GM18517 (cell line): Measurements from ENCODE around the gene QRICH1.

Source experiments
- ATAC-seq: cut with Tn5 transposase; IDR thresholded peaks from one replicate; pipeline ENCODE4 v1.9.1; 2021; ENCODE audit warnings: mild to moderate bottlenecking, moderate library complexity; ENCODE audit not compliant: unreplicated experiment

Gene QRICH1

GRCh38 chr3:49093853-49094767 is at the start of gene QRICH1:
TSS of gene QRICH1 (minus strand) at chr3:49094071. CDS start at chr3:49077017, 17,054 bp downstream.
- ATAC-seq = peak; percentile 77

DNA sequence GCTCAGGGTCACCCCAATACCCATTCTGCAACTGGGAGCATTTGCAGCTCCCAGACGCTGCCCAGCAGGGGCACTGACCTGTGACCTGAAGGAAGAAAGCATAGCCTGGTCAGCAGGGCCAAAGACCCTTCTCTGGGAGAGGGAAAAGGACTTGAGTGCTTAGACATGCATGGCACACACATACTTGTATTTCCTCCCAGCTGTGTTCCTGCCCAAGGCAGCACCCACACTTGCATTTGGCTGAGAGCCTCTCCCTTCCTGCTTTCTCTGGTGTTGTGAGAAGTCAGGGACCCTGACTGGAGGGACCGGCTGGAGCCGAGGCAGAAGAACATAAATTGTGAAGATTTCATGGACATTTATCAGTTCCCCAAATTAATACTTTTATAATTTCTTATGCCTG is 46.2 kb upstream of the QRICH1 start:
- ATAC-seq = no peak

GRCh38 chr3:49135499-49135898 is 41.6 kb upstream of the QRICH1 start:
- no peak for ATAC-seq

DNA sequence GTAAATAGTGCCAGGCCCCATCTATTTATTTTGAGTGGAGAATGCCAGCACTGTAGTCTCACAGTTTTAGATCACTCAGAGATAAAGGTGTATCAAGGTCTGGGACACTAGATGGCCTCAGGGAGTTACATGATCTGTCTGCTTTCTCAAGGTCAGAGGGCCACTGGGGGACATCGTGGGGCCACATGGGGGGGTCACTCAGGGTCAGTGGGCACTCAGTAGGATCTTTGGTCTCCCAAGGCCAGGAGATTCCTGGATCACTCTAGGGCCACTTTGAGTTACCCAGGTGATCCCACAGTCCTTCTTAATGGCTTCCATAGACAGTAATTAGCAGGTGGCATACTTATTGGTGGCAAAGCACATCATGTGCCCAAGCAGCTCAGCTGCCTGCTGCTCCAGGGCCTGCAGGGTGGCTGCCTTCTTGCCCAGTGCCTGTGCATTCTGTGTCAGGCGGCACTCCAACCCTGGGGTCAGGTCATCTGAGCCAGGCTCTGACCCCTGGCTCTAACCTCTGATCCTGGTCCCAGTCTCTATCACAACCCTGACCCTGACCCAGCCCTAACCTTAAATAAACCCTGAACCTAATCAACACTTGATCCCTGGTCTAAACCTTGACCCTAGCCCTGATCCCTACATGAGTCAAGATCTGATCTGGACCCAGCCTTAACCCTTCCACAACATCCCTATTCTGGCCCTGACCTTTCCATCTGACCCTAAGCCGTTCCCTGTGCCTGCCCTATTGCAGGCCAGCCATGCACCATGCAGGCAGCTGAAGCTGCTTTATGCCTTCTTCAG is 40.8 kb upstream of the QRICH1 start:
- no peak for ATAC-seq

- ATAC-seq = no peak
Measured at GRCh38 chr3:49133226-49133951, 39.5 kb upstream of the QRICH1 start.

DNA sequence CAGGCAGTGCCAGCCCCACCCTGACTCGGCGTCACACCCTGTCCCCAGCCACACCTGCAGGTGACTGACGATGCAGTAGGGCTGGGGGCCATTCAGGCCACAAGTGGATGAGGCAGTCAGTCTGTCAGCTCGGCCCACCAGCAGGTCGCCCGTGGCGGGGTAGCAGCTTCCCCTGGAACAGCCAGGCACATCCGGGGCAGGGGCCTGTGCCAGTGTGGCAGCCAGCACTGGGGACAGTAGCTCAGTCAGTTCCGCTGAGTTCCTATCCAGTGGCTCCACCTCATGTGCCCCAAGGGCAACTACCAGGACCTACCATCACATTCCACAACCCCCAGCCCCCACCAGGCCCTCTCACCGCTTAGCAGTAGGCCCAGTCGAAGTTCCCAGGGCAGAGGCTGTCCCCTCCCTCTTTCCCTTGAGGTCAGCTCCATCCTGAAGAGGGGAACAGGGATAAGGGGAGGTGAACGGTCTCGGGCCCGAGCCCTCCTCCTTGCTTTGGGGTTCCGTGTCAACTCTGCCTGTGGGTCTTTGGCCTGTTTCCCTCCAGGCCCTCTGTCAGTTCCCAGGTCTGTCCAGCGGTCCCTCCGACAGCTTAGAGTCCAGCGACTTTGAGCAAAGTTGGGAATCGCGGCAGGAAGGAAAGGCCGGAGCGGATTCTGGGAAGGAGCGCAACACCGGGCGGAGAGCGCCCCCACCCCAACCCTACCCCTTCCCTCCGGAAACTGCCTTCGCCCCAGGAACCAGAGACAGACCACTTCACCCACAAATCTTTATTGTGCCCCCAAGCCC is 38.8 kb upstream of the QRICH1 start, which contains the start of gene LAMB2:
Gene LAMB2, minus strand, starts transcription at position 614 of the 789 bp plus-strand sequence. Its CDS starts 183 bp downstream, at position 431.
- ATAC-seq = no peak

- no peak for ATAC-seq
Measured at GRCh38 chr3:49132073-49132436, 38.2 kb upstream of the QRICH1 start.

- no peak for ATAC-seq
Measured at GRCh38 chr3:49131576-49131975, 37.7 kb upstream of the QRICH1 start.

GRCh38 chr3:49131040-49131439 is 37.2 kb upstream of the QRICH1 start:
- no peak for ATAC-seq

- no peak for ATAC-seq
Measured at GRCh38 chr3:49124991-49125670, 31.3 kb upstream of the QRICH1 start.

DNA sequence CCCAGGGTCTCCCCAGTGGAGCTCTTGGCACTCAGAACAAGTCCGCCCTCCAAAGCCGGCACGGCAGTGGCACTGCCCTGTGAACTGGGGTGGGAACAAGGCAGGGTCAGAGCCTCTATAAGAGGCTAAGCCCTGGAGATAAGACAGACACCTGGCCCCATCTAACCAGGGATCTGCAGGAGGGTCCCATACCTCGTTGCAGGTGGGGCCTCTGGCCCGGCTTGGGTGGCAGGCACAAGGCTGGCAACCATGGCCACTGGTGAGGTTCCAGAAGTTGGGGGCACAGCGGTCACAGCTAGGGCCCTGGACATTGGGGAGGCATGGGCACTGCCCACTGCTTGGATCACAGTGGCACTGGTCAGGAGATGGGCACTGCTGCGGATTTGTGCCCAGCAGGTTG is 30.3 kb upstream of the QRICH1 start:
- ATAC-seq = no peak

GRCh38 chr3:49123687-49124086 is 29.8 kb upstream of the QRICH1 start:
- no peak for ATAC-seq

GRCh38 chr3:49122886-49123545 is 29.1 kb upstream of the QRICH1 start:
- ATAC-seq = no peak

GRCh38 chr3:49122451-49122850 is 28.6 kb upstream of the QRICH1 start:
- no peak for ATAC-seq

DNA sequence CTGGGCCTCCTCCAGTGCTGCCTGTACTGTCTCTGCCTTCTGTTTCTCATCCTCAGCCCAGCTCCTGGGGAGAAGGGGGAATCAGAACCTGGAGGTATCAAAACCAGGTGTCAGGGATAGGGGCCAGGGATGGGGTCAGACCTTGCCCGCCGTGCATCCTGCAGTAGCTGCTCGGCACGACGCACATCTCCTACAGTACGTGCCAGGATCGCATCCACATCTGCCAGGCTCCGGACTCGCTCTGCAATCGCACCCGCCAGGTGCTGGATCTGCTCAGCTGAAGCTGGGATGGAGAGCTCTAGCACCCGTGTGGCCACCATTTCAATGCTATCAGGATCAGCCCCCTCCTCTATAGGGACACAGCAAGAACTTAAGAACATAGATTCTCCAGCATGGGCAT is 28.2 kb upstream of the QRICH1 start:
- no peak for ATAC-seq

- ATAC-seq = no peak
Measured at GRCh38 chr3:49121132-49121736, 27.4 kb upstream of the QRICH1 start.

GRCh38 chr3:49120438-49121131 is 26.7 kb upstream of the QRICH1 start, which contains the start of gene USP19:
TSS of gene USP19 (minus strand) at chr3:49120823. CDS start at chr3:49119145, 1,678 bp downstream.
- peak; percentile 85 for ATAC-seq

GRCh38 chr3:49120096-49120437 is 26.2 kb upstream of the QRICH1 start:
- no peak for ATAC-seq
